ENCODE measurements around the gene CLDN12.

GRCh38 chr7:90453931-90454330, 50.7 kb downstream of the CLDN12 start:
- no peak for TF ChIP-seq CTCF (IDR thresholded peaks at IDR 0.05; ENCODE audit: borderline replicate concordance, extremely low read depth, low read length, poor library complexity, severe bottlenecking)
- TF ChIP-seq EZH2 (IDR thresholded peaks at IDR 0.05; ENCODE audit: borderline replicate concordance, low read depth, low read length, severe bottlenecking) = no peak

Measured in DND-41 (cell line).